NB4 (cell line): ENCODE measurements around the gene PLK2.
A peak's percentile ranks its signal among the peaks of the same experiment; 100 is the strongest.

Source experiments
- DNase-seq: peaks from one replicate; pipeline ENCODE4 v3.0.0; 2010; ENCODE audit warnings: low read depth
- H3K4me3 ChIP-seq: one replicate; pipeline ENCODE4 v1.5.1; 2011; ENCODE audit warnings: mild to moderate bottlenecking, low read depth, low read length, moderate library complexity
- CTCF ChIP-seq: IDR thresholded peaks from one replicate; pipeline ENCODE4 v1.5.1; 2012; ENCODE audit warnings: low read depth, low read length
- MAX ChIP-seq: IDR thresholded peaks from 2 replicates; pipeline ENCODE4 v1.6.1; 2011; ENCODE audit warnings: low read depth, low read length
- MYC ChIP-seq: IDR thresholded peaks from 2 replicates; pipeline ENCODE4 v1.6.1; 2011; ENCODE audit warnings: low read depth, low read length
- POLR2A ChIP-seq: IDR thresholded peaks from 2 replicates; pipeline ENCODE4 v1.6.1; 2011; ENCODE audit warnings: mild to moderate bottlenecking; ENCODE audit not compliant: insufficient read length; ENCODE audit errors: extremely low read depth

The PLK2 gene

DNA sequence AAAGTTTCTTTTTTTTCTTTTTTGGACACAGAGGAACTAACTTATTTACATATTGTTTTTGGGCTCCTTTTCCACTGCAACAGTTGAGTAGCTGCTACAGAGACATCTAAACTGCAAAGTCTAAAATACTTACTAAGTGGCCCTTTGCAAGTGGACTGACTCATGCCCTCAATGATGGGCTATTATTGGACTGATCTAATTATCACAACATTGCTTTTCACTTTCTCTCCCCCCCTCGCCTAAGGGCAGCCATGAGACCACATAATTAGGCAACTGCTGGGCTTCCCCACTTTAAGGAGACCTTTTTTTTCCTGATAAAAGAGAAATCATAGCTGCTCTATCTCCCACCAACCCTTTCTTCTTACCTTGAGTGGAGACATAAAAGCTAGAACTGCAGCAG is 47.0 kb downstream of the PLK2 start:
- DNase-seq: no peak

DNA sequence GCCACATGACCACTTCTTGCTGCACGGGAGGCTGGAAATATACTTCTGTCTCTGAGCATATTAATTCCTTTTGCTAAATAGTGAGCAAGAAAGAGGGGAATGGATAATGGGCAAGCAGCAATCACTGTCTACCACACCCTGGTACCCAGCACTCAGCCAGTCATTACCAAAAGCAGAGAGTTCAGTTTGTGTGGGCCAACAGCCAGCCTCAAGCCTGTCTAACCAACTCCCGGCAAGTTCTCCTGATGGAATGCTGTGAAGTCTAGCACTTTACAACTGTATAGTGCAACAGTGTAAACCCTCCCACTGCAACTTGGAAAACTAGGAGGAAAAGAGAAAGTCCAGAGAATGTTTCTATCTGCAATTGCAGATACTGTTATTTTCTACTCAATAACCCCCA is 47.8 kb downstream of the PLK2 start:
- DNase-seq: no peak
- TF ChIP-seq CTCF: no peak
- no peak for TF ChIP-seq MAX
- TF ChIP-seq MYC: no peak
- no peak for TF ChIP-seq POLR2A
- H3K4me3 ChIP-seq: no peak overlapping the region

More for the DNA sequence above, 47.0 kb downstream of the PLK2 start:
- no peak for TF ChIP-seq CTCF
- TF ChIP-seq MAX: no peak
- TF ChIP-seq POLR2A: no peak
- no peak for TF ChIP-seq MYC
- H3K4me3 ChIP-seq: no peak overlapping the region

GRCh38 chr5:58411372-58411771 is 48.5 kb downstream of the PLK2 start:
- TF ChIP-seq MYC: no peak
- TF ChIP-seq MAX: no peak
- no peak for TF ChIP-seq POLR2A
- no peak for TF ChIP-seq CTCF
- no peak for DNase-seq
- H3K4me3 ChIP-seq: no peak overlapping the region

GRCh38 chr5:58410441-58410840 is 49.4 kb downstream of the PLK2 start:
- TF ChIP-seq MAX (no peak), POLR2A (no peak), MYC (no peak), CTCF (no peak)
- peak; percentile 40 for DNase-seq
- no peak overlapping the region for H3K4me3 ChIP-seq

GRCh38 chr5:58407042-58407719 is 52.7 kb downstream of the PLK2 start:
- H3K4me3 ChIP-seq: no peak overlapping the region
- TF ChIP-seq MYC: no peak
- no peak for TF ChIP-seq POLR2A
- no peak for TF ChIP-seq CTCF
- TF ChIP-seq MAX: no peak
- DNase-seq: no peak
